MM.1S (cell line): ENCODE data around the gene MAP3K7CL.

ENCODE experiments used
- DNase-seq: peaks from one replicate; pipeline ENCODE4 v3.0.0-alpha.2; 2015
- H2AFZ ChIP-seq: fragments of 300-600 bp; sonication (generic); 2 replicates; pipeline ENCODE4 v1.6.0; 2016; ENCODE audit warnings: antibody characterized with exemption, low read length
- H3F3A ChIP-seq: fragments of 300-600 bp; sonication (generic); 2 replicates; pipeline ENCODE4 v1.6.1; 2016; ENCODE audit warnings: mild to moderate bottlenecking, antibody characterized with exemption, low read length, moderate library complexity, mixed read lengths; ENCODE audit not compliant: insufficient read depth
- H3K27ac ChIP-seq: fragments of 300-600 bp; sonication (generic); 2 replicates; pipeline ENCODE4 v1.5.1; 2016; ENCODE audit warnings: mild to moderate bottlenecking, low read length
- H3K27me3 ChIP-seq: fragments of 300-600 bp; sonication (generic); replicated peaks from 2 replicates; pipeline ENCODE4 v1.6.0; 2016; ENCODE audit warnings: low read length; ENCODE audit not compliant: insufficient read depth
- H3K36me3 ChIP-seq: fragments of 300-600 bp; sonication (generic); replicated peaks from 2 replicates; pipeline ENCODE4 v1.6.1; 2016; ENCODE audit warnings: mild to moderate bottlenecking, low read length, mixed read lengths; ENCODE audit not compliant: insufficient read depth
- H3K4me1 ChIP-seq: fragments of 300-600 bp; sonication (generic); 2 replicates; pipeline ENCODE4 v1.6.1; 2016; ENCODE audit warnings: low read length, mixed read lengths
- H3K4me2 ChIP-seq: fragments of 300-600 bp; sonication (generic); 2 replicates; pipeline ENCODE4 v1.6.0; 2016; ENCODE audit warnings: low read depth, low read length
- H3K4me3 ChIP-seq: fragments of 300-600 bp; sonication (generic); 2 replicates; pipeline ENCODE4 v1.5.1; 2016; ENCODE audit warnings: low read length, mixed read lengths
- H3K79me2 ChIP-seq: fragments of 300-600 bp; sonication (generic); 2 replicates; pipeline ENCODE4 v1.6.1; 2016; ENCODE audit warnings: mixed run types, low read length, mixed read lengths
- H3K9ac ChIP-seq: fragments of 300-600 bp; sonication (generic); 2 replicates; pipeline ENCODE4 v1.6.1; 2016; ENCODE audit warnings: low read length, mixed read lengths
- H3K9me2 ChIP-seq: fragments of 300-600 bp; sonication (generic); replicated peaks from 2 replicates; pipeline ENCODE4 v1.6.1; 2016; ENCODE audit warnings: mild to moderate bottlenecking, low read length, mixed read lengths; ENCODE audit not compliant: insufficient read depth
- H3K9me3 ChIP-seq: fragments of 300-600 bp; sonication (generic); replicated peaks from 2 replicates; pipeline ENCODE4 v1.6.1; 2016; ENCODE audit warnings: mild to moderate bottlenecking, low read length, mixed read lengths; ENCODE audit not compliant: insufficient read depth
- H4K20me1 ChIP-seq: fragments of 300-600 bp; sonication (generic); 2 replicates; pipeline ENCODE4 v1.6.1; 2016; ENCODE audit warnings: mild to moderate bottlenecking, low read length, moderate library complexity, mixed read lengths; ENCODE audit not compliant: insufficient read depth
- EZH2 ChIP-seq: fragments of 300-600 bp; sonication (generic); optimal IDR thresholded peaks from 2 replicates; pipeline ENCODE3; 2017; ENCODE audit warnings: low read depth, mild to moderate bottlenecking, antibody characterized with exemption, low read length, mixed read lengths
- EZH2phosphoT487 ChIP-seq: fragments of 300-600 bp; sonication (generic); IDR thresholded peaks from 2 replicates; pipeline ENCODE4 v1.6.1; 2018; ENCODE audit warnings: antibody characterized with exemption, low read length
- TF ChIP-seq, protein P1 (sequence below): fragments of 300-600 bp; sonication (generic); IDR thresholded peaks from 2 replicates; pipeline ENCODE4 v1.5.1; 2016; ENCODE audit warnings: antibody characterized with exemption, low read length, mixed read lengths

Gene MAP3K7CL

DNA sequence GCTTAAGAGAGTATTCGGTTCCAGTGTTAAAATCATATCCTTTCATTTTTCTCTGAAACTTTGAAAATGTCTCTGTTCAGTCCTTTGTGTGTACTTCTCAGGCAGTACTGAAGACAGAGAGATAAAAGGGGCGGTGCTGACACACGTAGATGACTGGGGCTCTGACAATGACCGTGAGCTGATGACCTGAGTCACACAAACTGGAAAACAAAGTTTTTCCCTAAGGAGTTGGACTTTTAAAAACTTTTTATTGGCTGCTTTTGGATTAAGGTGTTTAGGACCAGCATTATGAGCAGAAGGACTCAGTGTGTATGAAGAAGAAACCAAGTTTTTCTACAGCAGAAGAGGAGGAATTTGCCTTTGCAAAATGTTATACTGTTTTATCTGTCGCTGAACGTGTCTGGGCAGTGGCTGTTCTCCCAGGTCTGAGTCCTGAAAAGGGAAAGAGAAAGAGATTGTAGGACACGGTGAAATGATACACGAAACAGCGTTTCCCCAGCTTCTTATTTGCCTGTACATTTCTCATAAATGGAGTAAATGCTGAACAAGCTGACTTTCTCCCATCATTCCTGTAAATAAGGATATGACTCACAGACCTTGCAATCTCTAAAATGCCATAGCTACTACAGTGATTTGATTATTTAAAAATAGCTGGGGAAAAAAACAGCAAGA, 51.5 kb downstream of the MAP3K7CL start:
- Histone ChIP-seq H3K4me1 (no peaks in the 10 kb centered on the region), H3K79me2 (no peaks in the 10 kb centered on the region), H3K4me3 (peak overlapping the region; percentile 43; the same call in 1 of the 2 replicates), H3K4me2 (peak overlapping the region; percentile 57), H2AFZ (peak overlapping the region; percentile 32; the same call in 1 of the 2 replicates), H3F3A (no peaks in the 10 kb centered on the region), H3K9me2 (no peaks in the 10 kb centered on the region), H3K36me3 (no peaks in the 10 kb centered on the region), H3K27me3 (no peaks in the 10 kb centered on the region), H4K20me1 (no peaks in the 10 kb centered on the region), H3K9ac (peak overlapping the region; percentile 25; the same call in 1 of the 2 replicates), H3K9me3 (no peaks in the 10 kb centered on the region), H3K27ac (peak overlapping the region; percentile 42; the same call in 1 of the 2 replicates)
- DNase-seq: peak; percentile 30
- TF ChIP-seq, protein P1, sequence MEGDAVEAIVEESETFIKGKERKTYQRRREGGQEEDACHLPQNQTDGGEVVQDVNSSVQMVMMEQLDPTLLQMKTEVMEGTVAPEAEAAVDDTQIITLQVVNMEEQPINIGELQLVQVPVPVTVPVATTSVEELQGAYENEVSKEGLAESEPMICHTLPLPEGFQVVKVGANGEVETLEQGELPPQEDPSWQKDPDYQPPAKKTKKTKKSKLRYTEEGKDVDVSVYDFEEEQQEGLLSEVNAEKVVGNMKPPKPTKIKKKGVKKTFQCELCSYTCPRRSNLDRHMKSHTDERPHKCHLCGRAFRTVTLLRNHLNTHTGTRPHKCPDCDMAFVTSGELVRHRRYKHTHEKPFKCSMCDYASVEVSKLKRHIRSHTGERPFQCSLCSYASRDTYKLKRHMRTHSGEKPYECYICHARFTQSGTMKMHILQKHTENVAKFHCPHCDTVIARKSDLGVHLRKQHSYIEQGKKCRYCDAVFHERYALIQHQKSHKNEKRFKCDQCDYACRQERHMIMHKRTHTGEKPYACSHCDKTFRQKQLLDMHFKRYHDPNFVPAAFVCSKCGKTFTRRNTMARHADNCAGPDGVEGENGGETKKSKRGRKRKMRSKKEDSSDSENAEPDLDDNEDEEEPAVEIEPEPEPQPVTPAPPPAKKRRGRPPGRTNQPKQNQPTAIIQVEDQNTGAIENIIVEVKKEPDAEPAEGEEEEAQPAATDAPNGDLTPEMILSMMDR: no peak
- TF ChIP-seq EZH2phosphoT487 (no peak), EZH2 (no peak)

DNA sequence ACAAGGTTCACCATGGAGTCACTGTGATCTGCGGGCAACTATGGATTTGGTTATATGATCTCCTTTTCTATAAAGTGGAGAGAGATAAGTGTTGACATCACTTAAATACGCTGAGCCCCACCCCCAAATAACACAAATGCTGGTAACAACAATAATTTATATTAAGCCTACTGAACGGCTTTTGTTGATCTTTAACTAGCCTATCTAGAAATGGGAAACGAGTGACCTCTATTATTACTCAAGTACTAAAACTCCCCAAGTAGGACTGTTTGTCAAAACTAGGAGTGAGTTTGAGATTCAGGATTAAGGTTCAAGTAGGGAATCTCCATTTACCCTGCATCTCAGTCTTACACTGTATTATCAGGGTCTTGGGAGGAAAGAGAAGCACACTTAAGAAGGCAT, 52.2 kb downstream of the MAP3K7CL start:
- H3K4me1 ChIP-seq: no peaks in the 10 kb centered on the region
- no peak overlapping the region for H3K9ac ChIP-seq
- no peaks in the 10 kb centered on the region for H3K27me3 ChIP-seq
- no peaks in the 10 kb centered on the region for H4K20me1 ChIP-seq
- no peaks in the 10 kb centered on the region for H3K9me3 ChIP-seq
- no peak overlapping the region for H2AFZ ChIP-seq
- no peak overlapping the region for H3K27ac ChIP-seq
- H3K9me2 ChIP-seq: no peaks in the 10 kb centered on the region
- no peaks in the 10 kb centered on the region for H3F3A ChIP-seq
- DNase-seq: no peak
- H3K36me3 ChIP-seq: no peaks in the 10 kb centered on the region
- peak overlapping the region; percentile 43; the same call in 1 of the 2 replicates for H3K4me3 ChIP-seq
- peak overlapping the region; percentile 57 for H3K4me2 ChIP-seq
- no peaks in the 10 kb centered on the region for H3K79me2 ChIP-seq
- TF ChIP-seq EZH2 (no peak), EZH2phosphoT487 (no peak)
- TF ChIP-seq, protein P1: no peak

DNA sequence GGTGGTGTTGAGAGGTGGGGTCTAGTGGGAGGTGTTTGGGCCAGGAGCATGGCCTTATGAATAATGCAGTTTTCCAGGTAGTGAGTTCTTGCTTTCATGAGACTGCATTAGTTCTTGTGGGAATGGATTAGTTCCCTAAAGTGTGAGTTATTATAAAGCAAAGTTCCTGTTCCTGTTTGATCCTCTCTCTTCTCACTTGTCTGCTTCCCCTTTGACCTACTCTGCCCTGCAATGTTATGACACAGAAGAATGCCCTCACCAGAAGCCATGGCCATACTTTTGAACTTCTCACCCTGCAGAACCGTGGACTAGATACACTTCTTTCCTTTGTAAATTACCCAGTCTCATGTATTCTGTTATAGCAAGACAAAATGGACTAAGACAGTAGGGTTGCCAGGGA, 53.6 kb downstream of the MAP3K7CL start:
- Histone ChIP-seq H3K36me3 (no peaks in the 10 kb centered on the region), H3K9me3 (no peaks in the 10 kb centered on the region), H3F3A (no peaks in the 10 kb centered on the region), H3K4me3 (no peak overlapping the region), H2AFZ (no peak overlapping the region), H3K9me2 (no peaks in the 10 kb centered on the region), H3K4me1 (no peaks in the 10 kb centered on the region), H3K4me2 (no peak overlapping the region), H3K9ac (no peak overlapping the region), H3K79me2 (no peaks in the 10 kb centered on the region), H3K27me3 (no peaks in the 10 kb centered on the region), H3K27ac (no peak overlapping the region), H4K20me1 (no peaks in the 10 kb centered on the region)
- no peak for DNase-seq
- TF ChIP-seq EZH2phosphoT487: no peak
- TF ChIP-seq EZH2: no peak
- TF ChIP-seq, protein P1: no peak
